Parathyroid adenoma (tissue), 2 donors: ENCODE results near the gene PAQR5.

Experiments
- H2AFZ ChIP-seq: fragments of 300-600 bp; sonication (generic); one replicate; pipeline ENCODE4 v1.7.0; 2017; ENCODE audit warnings: antibody characterized with exemption, mild to moderate bottlenecking
- H3K27ac ChIP-seq: fragments of 300-600 bp; sonication (generic); one replicate; pipeline ENCODE4 v1.7.0; 2017
- H3K27me3 ChIP-seq: fragments of 300-600 bp; sonication (generic); one replicate; pipeline ENCODE4 v1.7.0; 2017; ENCODE audit warnings: low read length; ENCODE audit not compliant: control insufficient read depth, insufficient read depth
- H3K36me3 ChIP-seq: fragments of 300-600 bp; sonication (generic); one replicate; pipeline ENCODE4 v1.7.0; 2017; ENCODE audit warnings: low read length; ENCODE audit not compliant: control insufficient read depth, insufficient read depth
- H3K4me1 ChIP-seq: fragments of 300-600 bp; sonication (generic); one replicate; pipeline ENCODE4 v1.7.0; 2017; ENCODE audit warnings: control low read depth
- H3K4me2 ChIP-seq: fragments of 300-600 bp; sonication (generic); one replicate; pipeline ENCODE4 v1.7.0; 2017; ENCODE audit warnings: low read length
- H3K4me3 ChIP-seq: fragments of 300-600 bp; sonication (generic); one replicate; pipeline ENCODE4 v1.7.0; 2017; ENCODE audit warnings: low read depth, low read length
- H3K79me2 ChIP-seq: fragments of 300-600 bp; sonication (generic); one replicate; pipeline ENCODE4 v1.7.0; 2017; ENCODE audit warnings: control low read depth
- H3K9ac ChIP-seq: fragments of 300-600 bp; sonication (generic); one replicate; pipeline ENCODE4 v1.7.0; 2017; ENCODE audit warnings: mild to moderate bottlenecking
- H3K9me3 ChIP-seq: fragments of 300-600 bp; sonication (generic); one replicate; pipeline ENCODE4 v1.7.0; 2017; ENCODE audit warnings: low read length; ENCODE audit not compliant: control insufficient read depth
- CTCF ChIP-seq: fragments of 300-600 bp; sonication (generic); IDR thresholded peaks from one replicate; pipeline ENCODE4 v1.7.0; 2017; ENCODE audit warnings: antibody characterized with exemption, mild to moderate bottlenecking
- donor health status: primary hyperparathyroidism.

The PAQR5 gene

DNA sequence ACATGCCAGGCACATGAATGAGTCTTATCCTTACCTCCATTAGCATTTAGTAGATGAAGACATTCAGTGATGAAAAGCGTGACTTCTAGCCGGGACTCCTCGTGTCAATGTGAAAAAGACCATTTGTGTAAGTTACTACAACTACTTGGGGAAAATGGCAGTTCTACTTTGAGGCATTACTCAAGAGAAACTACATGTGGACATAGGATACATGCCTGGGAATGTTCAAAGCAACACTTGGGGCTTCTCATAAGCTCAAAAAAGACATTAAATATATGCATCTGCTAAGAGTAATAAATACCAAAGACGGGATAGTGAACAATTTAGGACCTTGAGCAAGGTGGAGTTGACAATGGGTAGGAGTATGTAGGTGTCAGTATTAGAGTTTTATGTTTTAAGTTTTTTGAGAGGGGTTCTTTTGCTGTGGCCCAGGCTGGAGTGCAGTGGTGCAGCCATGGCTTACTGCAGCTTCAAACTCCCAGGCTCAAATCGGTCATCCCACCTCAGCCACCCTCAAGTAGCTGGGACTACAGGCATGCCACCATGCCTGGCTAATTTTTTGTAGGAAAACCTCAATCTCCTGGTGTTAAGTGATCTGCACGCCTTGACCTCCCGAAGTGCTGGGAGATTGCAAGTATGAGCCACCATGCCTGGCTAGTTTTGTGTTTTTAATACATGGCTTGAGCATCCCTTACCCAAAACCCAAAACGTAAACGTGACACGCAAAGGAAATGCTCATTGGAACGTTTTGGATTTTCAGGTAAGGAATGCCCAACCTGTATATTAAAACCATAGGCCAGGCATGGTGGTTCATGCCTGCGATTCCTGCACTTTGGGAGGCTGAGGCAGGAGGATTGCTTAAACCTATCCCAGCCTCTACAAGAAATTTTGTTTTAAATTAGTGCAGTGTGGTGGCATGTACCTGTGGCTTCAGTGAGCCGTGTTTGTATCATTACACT is 157.8 kb downstream of the PAQR5 start:
- Histone ChIP-seq H3K9me3 (peaks cover 4% of the 10 kb centered on the region), H3K9ac (no peak overlapping the region)

More for the DNA sequence above, 157.8 kb downstream of the PAQR5 start:
- H3K27ac ChIP-seq, result no peak overlapping the region
- H2AFZ ChIP-seq, result no peak overlapping the region
- H3K4me2 ChIP-seq, result no peak overlapping the region
- no peaks in the 10 kb centered on the region for H3K27me3 ChIP-seq
- no peaks in the 10 kb centered on the region for H3K36me3 ChIP-seq
- peaks cover 12% of the 10 kb centered on the region for H3K79me2 ChIP-seq
- TF ChIP-seq CTCF, result no peak
- peaks cover 14% of the 10 kb centered on the region for H3K4me1 ChIP-seq
- no peak overlapping the region for H3K4me3 ChIP-seq
